ENCODE data around the gene DEFB118. TPM values are rescaled to one million over a fixed set of nuclear protein-coding genes. Genes with fewer than 3 reads are reported as not detected.
"Not testable (repeated sequence)": the region's sequence is repeated elsewhere in the genome, so short reads cannot be mapped to it uniquely, and the experiment has no call there.

DEFB118 gene
- total and polyA plus RNA-seq, 10 of the 15 experiments (the other 5 are each of a cell fraction or from before 2014, with no cell fraction given) = not detected

DNA sequence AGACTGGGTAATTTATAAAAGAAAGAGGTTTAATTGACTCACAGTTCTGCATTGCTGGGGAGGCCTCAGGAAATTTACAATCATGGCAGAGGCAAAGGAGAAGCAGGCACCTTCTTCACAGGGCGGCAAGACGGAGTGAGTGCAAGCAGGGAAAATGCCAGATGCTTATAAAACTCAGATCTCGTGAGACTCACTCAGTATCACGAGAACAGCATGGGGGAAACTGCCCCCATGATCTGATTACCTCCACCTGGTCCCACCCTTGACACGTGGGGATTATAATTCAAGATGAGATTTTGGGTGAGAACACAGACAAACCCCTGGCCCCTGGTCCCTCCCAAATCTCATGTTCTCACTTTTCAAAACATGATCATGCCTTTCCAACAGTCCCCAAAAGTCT lies 4.1 kb upstream of the DEFB118 start:
- BruUV-seq (replicated peaks); POLR2A ChIA-PET; H3K4me1 ChIP-seq (ENCODE audit: control insufficient read depth, insufficient read depth, low read length); ATAC-seq; H2AFZ ChIP-seq (ENCODE audit: control insufficient read depth, low read depth, low read length); SMC1A ChIA-PET (ENCODE audit: uncharacterized antibody, unreplicated experiment); FAIRE-seq; H3K4me3 ChIP-seq; DNase-seq (ENCODE audit: low read depth, low spot score); RAD21 ChIA-PET (ENCODE audit: unreplicated experiment); in situ Hi-C loops (cut with MboI); H3K36me3 ChIP-seq (ENCODE audit: control insufficient read depth in 2 of 2, insufficient read depth in 2 of 2, low read length in 1 of 2); H3K79me2 ChIP-seq (ENCODE audit: control insufficient read depth, insufficient read depth, low read length); H3K27ac ChIP-seq (ENCODE audit: control insufficient read depth, insufficient read depth); H3K27me3 ChIP-seq (replicated peaks in 1 of 2; ENCODE audit: control insufficient read depth in 2 of 2, insufficient read depth in 2 of 2, low read length in 1 of 2); H4K20me1 ChIP-seq (ENCODE audit: control insufficient read depth, insufficient read depth); H3K9ac ChIP-seq (ENCODE audit: control insufficient read depth, insufficient read depth, low read length); H3K4me2 ChIP-seq (ENCODE audit: control insufficient read depth, insufficient read depth); CTCF ChIA-PET; intact Hi-C loops (cut with micrococcal nuclease; ENCODE audit: unreplicated experiment); H3K9me3 ChIP-seq (replicated peaks; ENCODE audit: control insufficient read depth, insufficient read depth, low read length): not testable (repeated sequence)
- WGBS (ENCODE audit: insufficient coverage, insufficient replicate concordance, low lambda C conversion rate, missing lambda C conversion rate) = 28% methylated on average over 5 of the region's 5 CpGs

DNA sequence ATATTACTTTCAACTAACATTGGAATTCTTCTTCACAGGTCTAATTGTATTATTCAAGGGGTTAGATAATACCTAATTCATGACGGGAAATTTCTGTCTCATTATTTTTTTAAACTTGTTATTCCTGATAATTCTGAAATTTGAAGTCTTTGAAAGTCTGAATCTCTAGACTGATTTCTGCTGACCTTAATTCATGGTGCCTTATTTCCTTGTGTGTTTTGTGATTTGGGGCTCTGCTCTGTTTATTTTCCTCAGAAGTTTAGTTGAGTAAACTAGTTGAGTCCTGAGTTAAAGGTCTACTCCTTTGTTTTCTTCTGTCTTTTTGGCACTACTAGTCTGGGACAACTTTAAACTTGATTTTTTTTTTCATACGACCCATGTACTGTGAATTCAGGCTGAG lies 5.9 kb downstream of the DEFB118 start:
- Histone ChIP-seq H3K79me2 (ENCODE audit: control insufficient read depth, insufficient read depth, low read length) (no peaks in the 10 kb centered on the region), H4K20me1 (ENCODE audit: control insufficient read depth, insufficient read depth) (no peaks in the 10 kb centered on the region), H3K27ac (ENCODE audit: control insufficient read depth, insufficient read depth) (no peak overlapping the region), H3K36me3 (ENCODE audit: control insufficient read depth in 2 of 2, insufficient read depth in 2 of 2, low read length in 1 of 2) (no peaks in the 10 kb centered on the region), H3K27me3 (replicated peaks in 1 of 2; ENCODE audit: control insufficient read depth in 2 of 2, insufficient read depth in 2 of 2, low read length in 1 of 2) (no peaks in the 10 kb centered on the region), H3K9ac (ENCODE audit: control insufficient read depth, insufficient read depth, low read length) (no peak overlapping the region), H3K4me1 (ENCODE audit: control insufficient read depth, insufficient read depth, low read length) (no peaks in the 10 kb centered on the region), H2AFZ (ENCODE audit: control insufficient read depth, low read depth, low read length) (no peak overlapping the region), H3K4me3 (no peak overlapping the region), H3K9me3 (replicated peaks; ENCODE audit: control insufficient read depth, insufficient read depth, low read length) (no peaks in the 10 kb centered on the region), H3K4me2 (ENCODE audit: control insufficient read depth, insufficient read depth) (no peak overlapping the region)
- no TSS peak for BruUV-seq (replicated peaks)
- SMC1A ChIA-PET (ENCODE audit: uncharacterized antibody, unreplicated experiment) = no interaction called here
- POLR2A ChIA-PET = no interaction called here
- RAD21 ChIA-PET (ENCODE audit: unreplicated experiment) = no interaction called here
- DNase-seq (ENCODE audit: low read depth, low spot score) (no peak), FAIRE-seq (no peak), ATAC-seq (no peak)
- 0% methylated on average over 2 of the region's 2 CpGs for WGBS (ENCODE audit: insufficient coverage, insufficient replicate concordance, low lambda C conversion rate, missing lambda C conversion rate)
- CTCF ChIA-PET = no interaction called here
- intact Hi-C loops (cut with micrococcal nuclease; ENCODE audit: unreplicated experiment) = no loop called here
- in situ Hi-C loops (cut with MboI) = no loop called here
- TF ChIP-seq HCFC1 (IDR thresholded peaks at IDR 0.05; ENCODE audit: low read length) (no peak), LARP7 (IDR thresholded peaks at IDR 0.05) (no peak), ATF7 (IDR thresholded peaks at IDR 0.05; ENCODE audit: low read depth) (no peak), SIN3A (IDR thresholded peaks at IDR 0.05; ENCODE audit: low read depth, low read length) (no peak), SUPT20H (IDR thresholded peaks at IDR 0.05; ENCODE audit: borderline replicate concordance, control insufficient read depth, low read depth, low read length) (no peak), CBX3 (IDR thresholded peaks at IDR 0.05; ENCODE audit: borderline replicate concordance, low read depth) (no peak), CHD1 (IDR thresholded peaks at IDR 0.05; ENCODE audit: low read depth, low read length) (no peak), YY1 (IDR thresholded peaks at IDR 0.05; ENCODE audit: low read depth, low read length) (no peak)
- TF ChIP-seq, protein P1, sequence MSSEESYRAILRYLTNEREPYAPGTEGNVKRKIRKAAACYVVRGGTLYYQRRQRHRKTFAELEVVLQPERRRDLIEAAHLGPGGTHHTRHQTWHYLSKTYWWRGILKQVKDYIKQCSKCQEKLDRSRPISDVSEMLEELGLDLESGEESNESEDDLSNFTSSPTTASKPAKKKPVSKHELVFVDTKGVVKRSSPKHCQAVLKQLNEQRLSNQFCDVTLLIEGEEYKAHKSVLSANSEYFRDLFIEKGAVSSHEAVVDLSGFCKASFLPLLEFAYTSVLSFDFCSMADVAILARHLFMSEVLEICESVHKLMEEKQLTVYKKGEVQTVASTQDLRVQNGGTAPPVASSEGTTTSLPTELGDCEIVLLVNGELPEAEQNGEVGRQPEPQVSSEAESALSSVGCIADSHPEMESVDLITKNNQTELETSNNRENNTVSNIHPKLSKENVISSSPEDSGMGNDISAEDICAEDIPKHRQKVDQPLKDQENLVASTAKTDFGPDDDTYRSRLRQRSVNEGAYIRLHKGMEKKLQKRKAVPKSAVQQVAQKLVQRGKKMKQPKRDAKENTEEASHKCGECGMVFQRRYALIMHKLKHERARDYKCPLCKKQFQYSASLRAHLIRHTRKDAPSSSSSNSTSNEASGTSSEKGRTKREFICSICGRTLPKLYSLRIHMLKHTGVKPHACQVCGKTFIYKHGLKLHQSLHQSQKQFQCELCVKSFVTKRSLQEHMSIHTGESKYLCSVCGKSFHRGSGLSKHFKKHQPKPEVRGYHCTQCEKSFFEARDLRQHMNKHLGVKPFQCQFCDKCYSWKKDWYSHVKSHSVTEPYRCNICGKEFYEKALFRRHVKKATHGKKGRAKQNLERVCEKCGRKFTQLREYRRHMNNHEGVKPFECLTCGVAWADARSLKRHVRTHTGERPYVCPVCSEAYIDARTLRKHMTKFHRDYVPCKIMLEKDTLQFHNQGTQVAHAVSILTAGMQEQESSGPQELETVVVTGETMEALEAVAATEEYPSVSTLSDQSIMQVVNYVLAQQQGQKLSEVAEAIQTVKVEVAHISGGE (CRISPR knock-in tag; IDR thresholded peaks at IDR 0.05) = no peak
- TF ChIP-seq, protein P2, sequence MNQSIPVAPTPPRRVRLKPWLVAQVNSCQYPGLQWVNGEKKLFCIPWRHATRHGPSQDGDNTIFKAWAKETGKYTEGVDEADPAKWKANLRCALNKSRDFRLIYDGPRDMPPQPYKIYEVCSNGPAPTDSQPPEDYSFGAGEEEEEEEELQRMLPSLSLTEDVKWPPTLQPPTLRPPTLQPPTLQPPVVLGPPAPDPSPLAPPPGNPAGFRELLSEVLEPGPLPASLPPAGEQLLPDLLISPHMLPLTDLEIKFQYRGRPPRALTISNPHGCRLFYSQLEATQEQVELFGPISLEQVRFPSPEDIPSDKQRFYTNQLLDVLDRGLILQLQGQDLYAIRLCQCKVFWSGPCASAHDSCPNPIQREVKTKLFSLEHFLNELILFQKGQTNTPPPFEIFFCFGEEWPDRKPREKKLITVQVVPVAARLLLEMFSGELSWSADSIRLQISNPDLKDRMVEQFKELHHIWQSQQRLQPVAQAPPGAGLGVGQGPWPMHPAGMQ (IDR thresholded peaks at IDR 0.05; ENCODE audit: borderline replicate concordance) = no peak

Data from GM12878 (cell line).